Measurements from ENCODE around the gene NEMP1.

- TF ChIP-seq CTCF (IDR thresholded peaks at IDR 0.05 in 4 of 5, conservative IDR thresholded peaks at IDR 0.05 in 1 of 5) (no peak), POLR2A (IDR thresholded peaks at IDR 0.05) (no peak)
These were observed 30.0 kb downstream of the NEMP1 start for GRCh38 chr12:57048423-57049118.

Measured in gastrocnemius medialis (tissue), 4 donors.